ENCODE results near the gene LRRC66.
A peak's percentile ranks its signal among the peaks of the same experiment; 100 is the strongest.

LRRC66 gene

GRCh38 chr4:52019936-52020657, at the start of gene LRRC66:
Gene LRRC66, minus strand, starts transcription at chr4:52020363. Its CDS starts 2,750 bp downstream, at chr4:52017613.
- no peak for DNase-seq (ENCODE audit: low read depth, low spot score)

GRCh38 chr4:52069571-52069970, 49.4 kb upstream of the LRRC66 start:
- no peak for DNase-seq (ENCODE audit: low read depth, low spot score)

GRCh38 chr4:52059372-52059771, 39.2 kb upstream of the LRRC66 start:
- no peak for DNase-seq (ENCODE audit: low read depth, low spot score)

- no peak for DNase-seq (ENCODE audit: low read depth, low spot score)
These were observed 38.1 kb upstream of the LRRC66 start for GRCh38 chr4:52058275-52058674.

GRCh38 chr4:52057196-52057595, 37.0 kb upstream of the LRRC66 start:
- no peak for DNase-seq (ENCODE audit: low read depth, low spot score)

GRCh38 chr4:52054254-52054653, 34.1 kb upstream of the LRRC66 start:
- DNase-seq (ENCODE audit: low read depth, low spot score): no peak

GRCh38 chr4:52052475-52052780, 32.3 kb upstream of the LRRC66 start:
- DNase-seq (ENCODE audit: low read depth, low spot score): no peak

GRCh38 chr4:52051615-52052474, 31.7 kb upstream of the LRRC66 start:
- DNase-seq (ENCODE audit: low read depth, low spot score): peak; percentile 43

GRCh38 chr4:52051213-52051614, 31.1 kb upstream of the LRRC66 start, which contains the start of gene SPATA18:
Gene SPATA18, plus strand, starts transcription at chr4:52051304. Its CDS starts 401 bp downstream, at chr4:52051705.
- DNase-seq (ENCODE audit: low read depth, low spot score): no peak

GRCh38 chr4:52049266-52049665, 29.1 kb upstream of the LRRC66 start:
- no peak for DNase-seq (ENCODE audit: low read depth, low spot score)

GRCh38 chr4:52045028-52045427, 24.9 kb upstream of the LRRC66 start:
- DNase-seq (ENCODE audit: low read depth, low spot score): no peak

- DNase-seq (ENCODE audit: low read depth, low spot score): no peak
These were observed 18.1 kb upstream of the LRRC66 start, which contains the start of gene SGCB for GRCh38 chr4:52038103-52038912. Gene SGCB, minus strand, starts transcription at chr4:52038299. Its CDS starts 40 bp downstream, at chr4:52038259.

- DNase-seq (ENCODE audit: low read depth, low spot score): no peak
These were observed 17.5 kb upstream of the LRRC66 start for GRCh38 chr4:52037689-52038102.

GRCh38 chr4:52036886-52037530, 16.8 kb upstream of the LRRC66 start:
- no peak for DNase-seq (ENCODE audit: low read depth, low spot score)

- DNase-seq (ENCODE audit: low read depth, low spot score): no peak
These were observed 15.0 kb upstream of the LRRC66 start for GRCh38 chr4:52035190-52035589.

- no peak for DNase-seq (ENCODE audit: low read depth, low spot score)
These were observed 11.8 kb upstream of the LRRC66 start for GRCh38 chr4:52032005-52032404.

- DNase-seq (ENCODE audit: low read depth, low spot score): no peak
These were observed 8.8 kb upstream of the LRRC66 start for GRCh38 chr4:52028970-52029369.

- no peak for DNase-seq (ENCODE audit: low read depth, low spot score)
These were observed 2.3 kb downstream of the LRRC66 start for GRCh38 chr4:52017814-52018213.

GRCh38 chr4:52016981-52017380, 3.2 kb downstream of the LRRC66 start:
- DNase-seq (ENCODE audit: low read depth, low spot score): no peak

GRCh38 chr4:52015366-52015765, 4.8 kb downstream of the LRRC66 start:
- no peak for DNase-seq (ENCODE audit: low read depth, low spot score)

- no peak for DNase-seq (ENCODE audit: low read depth, low spot score)
These were observed 5.3 kb downstream of the LRRC66 start for GRCh38 chr4:52014903-52015302.
